ENCODE data around the gene ROGDI.

The ROGDI gene, protein sequence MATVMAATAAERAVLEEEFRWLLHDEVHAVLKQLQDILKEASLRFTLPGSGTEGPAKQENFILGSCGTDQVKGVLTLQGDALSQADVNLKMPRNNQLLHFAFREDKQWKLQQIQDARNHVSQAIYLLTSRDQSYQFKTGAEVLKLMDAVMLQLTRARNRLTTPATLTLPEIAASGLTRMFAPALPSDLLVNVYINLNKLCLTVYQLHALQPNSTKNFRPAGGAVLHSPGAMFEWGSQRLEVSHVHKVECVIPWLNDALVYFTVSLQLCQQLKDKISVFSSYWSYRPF

GRCh38 chr16:4801962-4802658 is at the start of gene ROGDI:
ROGDI (minus strand) TSS chr16:4802633; CDS start chr16:4802571, 62 bp downstream.
- DNase-seq (ENCODE audit: low spot score) = peak; percentile 89

DNA sequence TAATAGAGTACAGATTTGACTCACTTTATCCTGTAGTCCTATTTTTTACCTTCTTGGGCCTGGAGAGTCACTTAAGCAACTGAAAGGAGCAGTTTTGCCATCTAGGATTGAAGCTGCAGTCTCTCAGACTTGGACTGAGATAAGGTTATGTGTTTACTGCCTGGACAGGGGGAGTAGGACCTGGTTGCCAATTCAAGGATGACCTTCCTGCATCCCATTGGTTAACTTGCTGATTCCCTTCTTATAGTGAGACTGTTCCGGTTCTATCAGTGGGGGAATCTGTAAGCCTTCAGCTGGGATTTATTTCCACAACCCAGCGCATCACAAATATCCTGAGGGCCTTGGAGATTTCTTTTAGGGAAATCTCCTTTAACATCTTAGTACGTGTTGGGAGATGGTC is 47.8 kb upstream of the ROGDI start:
- no peak for DNase-seq (ENCODE audit: low spot score)

DNA sequence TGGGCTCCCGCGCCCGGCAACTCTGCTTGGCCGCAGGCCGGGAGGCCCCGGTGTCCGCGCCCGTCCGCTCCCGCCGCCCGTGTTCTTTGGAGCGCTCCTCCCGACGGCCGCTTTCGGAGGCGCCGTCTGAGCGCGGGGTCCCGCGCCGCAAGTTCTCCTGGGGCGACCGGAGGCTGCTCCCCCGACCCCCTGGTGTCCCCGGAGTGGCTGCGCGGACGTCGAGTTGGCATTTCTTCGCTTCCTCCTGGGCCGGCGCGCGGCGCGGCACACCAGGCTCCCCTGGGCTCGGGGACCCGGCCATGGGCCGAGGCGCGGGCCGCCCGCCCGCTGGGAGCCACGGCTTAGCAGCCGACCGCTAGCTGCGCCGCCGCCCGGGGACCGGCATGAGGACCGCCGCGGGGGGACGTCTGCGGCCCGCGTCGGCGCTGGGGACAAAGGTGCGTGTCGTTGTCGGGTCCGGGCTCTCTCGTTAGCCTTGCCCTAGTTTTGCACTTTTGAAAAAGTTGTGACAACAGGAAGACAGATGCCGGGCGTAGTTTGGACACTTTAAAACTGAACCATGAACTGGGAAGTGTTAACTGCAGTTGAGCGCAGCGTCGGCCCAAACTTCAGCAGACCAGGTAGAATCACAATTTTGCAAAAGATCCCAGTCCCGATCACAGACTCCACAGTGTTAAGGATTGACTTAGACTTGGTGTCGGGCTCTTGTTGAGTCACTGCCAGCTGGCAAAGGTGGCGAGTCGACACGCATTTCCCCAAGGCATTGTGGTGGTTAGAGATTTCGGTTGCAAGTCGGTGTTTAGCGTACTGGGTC is 45.5 kb upstream of the ROGDI start:
- DNase-seq (ENCODE audit: low spot score) = peak; percentile 66

DNA sequence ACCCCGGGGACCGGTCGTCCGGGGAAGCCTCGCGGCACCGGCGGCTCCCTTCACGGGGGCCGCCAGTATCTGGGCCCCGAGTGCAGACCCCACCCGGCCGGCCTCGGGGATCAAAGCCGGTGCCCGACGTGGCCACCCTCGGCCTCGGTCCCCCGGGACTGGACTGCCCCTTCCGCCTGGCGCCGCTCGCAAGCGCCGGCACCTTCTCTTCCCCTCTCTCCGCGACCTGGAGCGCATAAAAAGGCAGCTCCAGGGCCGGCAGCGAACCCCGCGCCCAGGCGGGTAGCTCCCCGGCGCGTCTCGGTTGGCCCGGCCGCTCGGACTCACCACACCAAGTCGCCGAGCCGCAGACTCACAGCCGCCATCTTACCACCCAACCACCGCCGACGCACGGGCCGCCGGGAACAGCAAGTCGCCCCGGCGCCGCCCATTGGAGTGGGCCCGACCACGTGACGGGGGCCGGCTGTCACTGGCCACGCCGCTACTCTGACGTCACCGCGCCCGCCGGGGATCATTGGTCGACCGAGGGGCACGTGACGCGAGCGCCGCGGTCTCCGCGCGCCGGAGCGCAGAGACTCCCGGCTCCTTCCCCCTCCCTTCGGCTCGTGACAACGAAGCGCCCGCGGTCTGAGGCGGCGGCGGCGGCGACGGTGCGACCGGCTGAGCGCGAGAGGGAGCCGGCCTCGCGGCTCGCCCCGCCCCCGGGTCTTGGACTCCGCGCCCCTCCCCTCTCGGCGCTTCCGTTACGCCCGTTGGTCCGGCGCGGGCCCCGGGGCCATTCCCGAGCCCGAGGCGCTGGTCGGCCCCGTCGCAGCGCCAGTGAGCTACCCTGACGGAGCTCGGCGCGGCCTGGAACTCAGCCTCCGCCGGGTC is 44.7 kb upstream of the ROGDI start, which contains the start of the genes GLYR1 and UBN1:
Gene GLYR1 (minus strand): TSS at position 388 of the 873 bp plus-strand sequence. CDS start 23 bp downstream, at position 365.
Gene UBN1 (plus strand): TSS at position 581 of the 873 bp plus-strand sequence. CDS start 5,437 bp downstream, outside the sequence.
- DNase-seq (ENCODE audit: low spot score) = peak; percentile 99

GRCh38 chr16:4846503-4846900 is 44.1 kb upstream of the ROGDI start:
- peak; percentile 38 for DNase-seq (ENCODE audit: low spot score)

DNA sequence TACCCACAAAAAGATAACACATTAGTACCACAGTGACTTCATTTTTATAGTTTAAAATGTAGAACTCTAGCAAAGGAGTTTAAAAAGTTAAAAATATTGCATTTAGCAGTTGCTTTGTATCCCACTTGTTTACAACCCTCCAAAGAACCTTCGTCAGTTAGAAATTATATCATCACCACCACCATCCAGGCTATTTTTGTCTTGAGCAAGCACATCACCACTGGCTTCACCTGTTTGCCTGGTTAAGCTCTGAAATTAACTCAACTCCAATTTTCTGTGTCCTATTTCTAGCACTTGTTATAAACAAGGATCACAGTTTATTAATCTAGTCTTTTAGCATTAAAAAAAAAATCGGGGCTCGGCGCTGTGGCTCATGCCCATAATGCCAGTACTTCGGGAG is 38.6 kb upstream of the ROGDI start:
- no peak for DNase-seq (ENCODE audit: low spot score)

DNA sequence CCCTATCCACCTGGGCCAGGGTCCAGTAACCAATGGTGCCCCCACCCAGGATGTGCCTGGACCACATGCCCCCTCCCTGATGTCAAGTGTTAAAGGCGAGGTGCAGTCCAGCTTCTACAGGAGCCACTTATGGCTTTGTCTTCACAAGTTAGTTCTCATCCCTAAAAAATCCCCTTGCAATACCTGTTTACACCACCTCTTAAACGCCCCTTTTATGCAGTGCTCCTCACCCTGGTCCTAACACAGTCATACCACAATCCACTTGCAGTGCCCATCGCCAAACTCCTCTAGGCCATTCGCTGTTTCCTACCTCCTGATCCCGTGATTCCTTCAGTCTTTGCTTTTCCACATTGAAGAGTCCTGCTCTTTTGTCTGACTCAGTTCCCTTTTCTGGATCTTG is 37.5 kb upstream of the ROGDI start:
- no peak for DNase-seq (ENCODE audit: low spot score)

- DNase-seq (ENCODE audit: low spot score) = no peak
These were observed 35.5 kb upstream of the ROGDI start for GRCh38 chr16:4837733-4838501.

DNA sequence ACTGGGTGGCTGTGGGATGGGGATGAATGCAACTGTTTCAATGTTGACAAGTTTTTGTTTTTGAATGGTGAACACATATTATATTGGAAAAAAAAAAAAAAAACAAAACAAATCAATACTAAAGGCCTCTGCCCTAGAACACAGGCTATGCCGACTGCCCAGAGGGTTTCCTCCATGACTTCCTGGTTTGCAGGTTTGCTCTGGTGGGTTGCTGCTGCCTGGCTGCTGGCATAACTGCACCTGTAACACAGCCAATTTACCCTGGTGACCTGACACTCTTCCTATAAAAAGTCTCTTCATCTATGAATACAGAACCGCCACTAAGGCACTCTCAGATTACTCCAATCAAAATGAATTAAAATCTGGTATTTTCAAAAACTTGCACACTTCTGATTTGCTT is 34.3 kb upstream of the ROGDI start:
- DNase-seq (ENCODE audit: low spot score) = no peak

DNA sequence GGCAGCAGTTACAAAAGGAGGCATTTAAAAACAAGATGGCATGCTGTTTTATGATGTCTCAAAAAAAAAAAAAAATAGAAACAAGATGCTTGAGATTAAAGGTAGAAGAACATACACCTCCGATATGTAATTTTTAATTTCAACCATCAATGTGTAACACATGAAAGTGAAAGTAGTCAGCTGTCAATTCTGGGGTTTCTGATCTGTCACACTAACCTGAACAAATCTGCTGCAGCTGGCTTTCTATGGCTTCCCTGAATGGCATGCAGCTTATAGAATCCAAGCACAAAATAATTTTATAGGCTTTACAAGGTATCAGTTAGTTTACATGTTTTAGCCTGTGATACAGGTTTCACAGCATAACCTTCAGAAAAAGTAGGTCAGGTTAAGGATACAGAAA is 31.2 kb upstream of the ROGDI start:
- DNase-seq (ENCODE audit: low spot score) = no peak

- DNase-seq (ENCODE audit: low spot score) = no peak
These were observed 30.4 kb upstream of the ROGDI start for GRCh38 chr16:4832698-4833343.

DNA sequence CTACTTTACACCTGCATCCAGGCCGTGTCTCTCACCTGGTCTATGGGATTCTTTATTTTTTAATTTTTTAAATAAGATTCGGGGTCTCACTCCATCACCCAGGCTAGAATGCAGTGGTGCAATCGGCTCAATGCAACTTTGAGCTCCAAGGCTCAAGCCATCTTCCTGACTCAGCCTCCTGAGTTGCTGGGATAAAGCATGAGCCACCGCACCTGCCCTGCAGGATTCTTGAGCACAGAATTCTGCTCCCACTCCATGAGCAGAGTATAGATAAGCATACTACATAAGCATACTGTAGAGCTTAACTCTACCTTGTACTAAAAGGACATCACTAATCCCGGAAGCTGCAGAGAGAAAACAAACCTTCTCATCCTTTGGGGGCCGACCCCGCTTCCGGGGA is 29.2 kb upstream of the ROGDI start:
- no peak for DNase-seq (ENCODE audit: low spot score)

- no peak for DNase-seq (ENCODE audit: low spot score)
These were observed 28.0 kb upstream of the ROGDI start for GRCh38 chr16:4830408-4830807.

DNA sequence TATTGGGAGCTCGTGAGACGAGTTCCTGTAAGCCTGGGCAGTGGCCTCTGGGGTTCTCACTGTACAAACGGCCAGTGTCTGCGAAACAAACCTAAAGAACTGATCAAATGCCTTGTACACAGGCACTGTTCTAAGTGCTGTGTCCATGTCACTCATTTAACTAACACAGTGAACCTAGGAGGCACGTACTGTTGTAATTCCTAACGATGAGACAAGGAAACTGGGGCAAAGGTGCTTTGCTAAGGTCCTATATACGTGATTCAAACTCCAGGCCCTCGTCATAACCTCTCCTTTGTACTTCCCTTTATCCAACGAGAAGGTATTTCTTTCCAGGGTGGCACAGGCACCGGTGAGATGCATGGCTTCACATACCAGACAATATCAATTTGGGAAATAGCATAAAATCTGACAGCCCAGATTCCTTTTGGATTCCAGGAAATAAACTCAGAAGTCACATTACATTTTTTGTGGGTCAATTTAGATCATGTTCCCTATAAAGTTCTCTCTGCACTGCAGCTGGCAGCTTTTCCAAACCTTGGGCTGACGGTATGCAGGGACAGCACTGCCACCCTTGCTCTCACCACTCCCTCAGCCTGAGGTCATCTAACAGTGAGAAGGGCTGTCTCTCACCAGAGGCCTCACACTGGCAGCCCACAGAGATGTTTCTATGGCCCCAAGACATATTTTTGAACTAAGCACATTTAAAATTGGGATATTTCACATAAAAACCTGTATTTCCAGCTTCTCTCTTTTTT is 26.3 kb upstream of the ROGDI start:
- no peak for DNase-seq (ENCODE audit: low spot score)

- no peak for DNase-seq (ENCODE audit: low spot score)
These were observed 24.5 kb upstream of the ROGDI start for GRCh38 chr16:4826980-4827379.

GRCh38 chr16:4826526-4826925 is 24.1 kb upstream of the ROGDI start:
- no peak for DNase-seq (ENCODE audit: low spot score)

- DNase-seq (ENCODE audit: low spot score) = no peak
These were observed 22.8 kb upstream of the ROGDI start for GRCh38 chr16:4825196-4825595.

DNA sequence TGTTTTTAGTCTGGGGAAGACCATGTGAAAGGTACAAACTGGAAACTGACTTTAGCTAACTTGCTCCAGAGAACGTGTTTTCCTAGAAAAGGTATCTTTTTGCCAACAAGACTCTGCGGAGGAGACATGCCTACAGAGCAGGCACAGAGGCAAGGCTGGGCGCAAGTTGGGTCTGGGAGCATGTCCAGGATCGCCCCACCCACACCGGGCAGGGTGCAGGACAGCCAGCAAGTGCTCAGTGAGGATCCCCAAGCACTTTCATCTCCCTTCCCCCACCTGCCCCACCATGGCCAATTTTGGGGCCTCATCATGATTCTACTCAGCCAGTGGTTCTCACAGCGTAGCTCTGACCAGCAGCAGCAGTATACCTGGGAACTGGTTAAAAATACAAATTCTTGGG is 18.2 kb upstream of the ROGDI start:
- no peak for DNase-seq (ENCODE audit: low spot score)

DNA sequence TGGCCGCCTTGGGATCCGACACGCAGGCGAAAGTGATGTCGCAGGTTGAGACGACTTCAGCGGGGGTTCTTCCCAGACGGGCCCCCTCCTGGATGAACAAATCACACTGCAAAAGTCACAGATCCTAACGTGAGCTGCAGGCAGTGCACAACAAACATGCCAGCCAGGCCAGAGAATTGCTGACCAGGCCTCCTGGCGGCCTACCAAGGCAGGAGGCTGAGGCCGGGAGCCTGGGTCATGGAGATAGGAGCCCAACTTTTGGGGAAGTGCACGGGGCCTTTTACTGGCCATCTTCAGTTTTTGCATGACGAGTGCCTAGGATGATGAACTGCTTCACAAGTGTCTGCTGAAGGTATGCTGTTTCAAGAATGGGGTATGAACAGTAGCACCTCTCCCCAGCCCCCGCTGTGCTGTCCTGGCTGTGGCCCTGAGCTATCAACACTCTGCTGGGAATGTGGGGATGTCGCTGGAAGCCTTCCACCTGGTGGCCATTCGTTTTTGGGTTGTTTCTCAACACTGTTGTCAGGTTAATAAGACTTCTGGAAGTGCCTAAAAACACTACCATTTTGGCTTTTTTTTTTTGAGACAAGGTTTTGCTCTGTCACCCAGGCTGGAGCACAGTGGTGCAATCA is 12.2 kb upstream of the ROGDI start:
- no peak for DNase-seq (ENCODE audit: low spot score)

Data from iPS-NIHi11 (cell line).